Epithelial cell of prostate (primary cell): Measurements from ENCODE around the gene EVI5.
A peak's percentile ranks its signal among the peaks of the same experiment; 100 is the strongest.
"Not testable (repeated sequence)": the region's sequence is repeated elsewhere in the genome, so short reads cannot be mapped to it uniquely, and the experiment has no call there.

Source experiments
- DNase-seq: peaks from one replicate; pipeline ENCODE4 v3.0.0-alpha.2; 2011; ENCODE audit warnings: low read depth, low spot score
- H3K27ac ChIP-seq: fragments of 450-650 bp; 2 replicates; pipeline ENCODE4 v1.5.1; 2017; ENCODE audit warnings: mild to moderate bottlenecking

The EVI5 gene

DNA sequence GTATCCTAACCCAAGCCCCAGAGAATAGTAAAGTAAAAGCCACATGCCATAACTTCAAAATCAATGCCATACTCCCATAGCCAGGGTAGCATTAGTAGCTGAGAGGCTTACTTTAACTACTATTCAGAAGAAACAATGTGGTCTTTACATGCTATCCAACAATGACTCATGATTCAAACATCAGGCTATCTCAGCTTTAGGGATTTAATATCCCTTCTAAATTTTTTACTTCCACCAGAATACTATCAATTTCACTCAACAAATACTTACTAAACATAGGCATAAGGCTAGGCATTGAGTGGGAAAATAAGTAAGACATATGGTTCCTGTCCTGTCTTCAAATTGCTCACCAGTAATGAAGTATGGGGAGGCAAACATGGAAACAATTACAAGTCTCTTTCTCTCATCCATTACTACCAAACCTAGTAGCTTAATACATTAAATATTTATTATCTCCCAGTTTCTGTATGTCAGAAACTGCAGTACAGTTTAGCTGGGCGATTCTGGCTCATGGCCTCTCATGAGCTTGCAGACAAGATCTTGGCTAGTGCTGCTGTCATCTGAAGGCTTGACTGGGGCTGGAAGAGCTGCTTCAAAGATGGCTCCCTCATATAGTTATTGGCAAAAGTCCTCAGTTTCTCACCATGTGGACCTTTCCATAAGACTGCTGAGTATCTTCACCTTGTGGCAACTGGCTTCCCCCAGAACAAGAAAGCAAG is 30.7 kb downstream of the EVI5 start:
- H3K27ac ChIP-seq: peak overlapping the region; percentile 21
- no peak for DNase-seq

DNA sequence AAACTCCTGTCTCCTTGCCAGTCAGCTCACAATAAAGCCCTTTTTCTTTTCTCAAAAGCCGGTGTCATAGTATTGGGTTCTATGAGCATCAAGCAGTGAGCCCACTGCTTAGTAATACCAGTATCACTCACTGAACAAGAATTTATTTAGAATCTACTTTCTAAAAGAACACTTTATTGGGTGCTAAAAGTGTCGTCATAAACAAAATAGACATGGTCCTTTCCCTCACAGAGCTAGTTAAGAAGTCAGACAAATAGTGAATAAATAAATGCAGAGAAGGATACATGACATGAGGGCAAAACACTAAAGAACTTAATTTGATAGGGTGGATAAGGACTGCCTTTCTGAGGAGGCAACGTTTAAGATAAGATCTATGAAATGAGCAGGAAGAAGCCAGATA is 32.2 kb downstream of the EVI5 start:
- peak overlapping the region; percentile 7 for H3K27ac ChIP-seq
- no peak for DNase-seq

DNA sequence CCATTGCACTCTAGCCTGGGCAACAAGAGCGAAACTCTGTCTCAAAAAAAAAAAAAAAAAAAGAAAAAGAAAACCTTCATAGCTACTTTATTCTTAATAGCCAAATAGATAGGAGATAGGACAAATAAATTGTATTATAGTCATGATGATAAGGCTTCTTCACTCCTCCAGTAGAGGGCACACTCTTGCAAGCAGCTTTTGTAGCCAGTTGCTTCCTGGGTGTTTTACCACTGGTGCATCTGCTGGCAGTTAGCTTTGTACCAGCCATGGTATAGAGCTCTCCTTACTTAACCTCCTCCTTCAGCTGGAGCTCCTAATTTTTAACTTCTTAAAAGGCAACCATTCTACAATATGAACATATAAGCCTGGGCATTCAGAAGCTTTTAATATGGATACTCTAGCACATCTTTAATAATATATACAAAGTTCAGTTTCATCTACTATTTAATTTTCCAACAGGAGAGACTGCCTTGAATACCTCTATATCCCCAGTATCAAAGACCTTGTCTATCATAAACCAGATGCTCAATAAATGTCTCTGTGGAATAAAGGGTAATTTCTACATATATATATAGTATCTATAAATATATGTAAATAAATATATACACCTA is 35.8 kb downstream of the EVI5 start:
- DNase-seq: peak; percentile 34
- no peak overlapping the region for H3K27ac ChIP-seq

DNA sequence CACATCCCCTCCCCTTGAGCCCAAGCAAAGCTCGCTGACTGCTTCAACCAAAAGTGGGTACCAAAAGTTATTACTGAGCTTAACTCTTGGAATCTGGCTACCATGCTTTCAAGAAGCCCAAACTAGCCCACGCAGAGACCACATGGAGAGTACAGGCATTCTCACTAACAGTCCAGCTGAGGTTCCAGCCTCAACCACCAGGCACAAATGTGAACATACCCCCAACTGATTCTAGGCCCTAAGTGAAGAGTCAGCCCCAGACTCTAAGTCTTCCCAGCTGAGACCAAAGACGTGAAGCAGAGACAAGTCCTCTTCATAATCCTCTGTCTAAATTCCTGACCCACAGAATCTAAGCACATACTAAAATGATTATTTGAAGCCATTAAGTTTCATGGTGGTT is 36.8 kb downstream of the EVI5 start:
- no peak for DNase-seq
- H3K27ac ChIP-seq: no peak overlapping the region

- no peak overlapping the region for H3K27ac ChIP-seq
- no peak for DNase-seq
These were observed 37.2 kb downstream of the EVI5 start for GRCh38 chr1:92747735-92748134.

DNA sequence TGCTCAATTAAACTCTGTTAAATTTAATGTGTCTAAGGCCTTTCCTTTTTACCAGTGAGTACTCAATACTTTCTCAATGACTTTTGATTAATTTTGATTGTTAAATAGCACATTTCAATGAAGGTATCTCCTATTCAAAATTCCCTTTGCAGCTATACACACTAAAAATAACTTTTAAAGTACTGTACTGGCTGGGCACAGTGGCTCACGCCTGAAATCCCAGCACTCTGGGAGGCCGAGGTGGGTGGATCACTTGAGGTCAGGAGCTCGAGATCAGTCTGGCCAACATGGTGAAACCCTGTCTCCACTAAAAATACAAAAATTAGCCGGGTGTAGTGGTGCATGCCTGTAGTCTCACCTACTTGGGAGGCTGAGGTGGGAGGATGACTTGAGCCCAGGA is 38.7 kb downstream of the EVI5 start:
- DNase-seq, H3K27ac ChIP-seq: not testable (repeated sequence)

- no peak overlapping the region for H3K27ac ChIP-seq
- DNase-seq: no peak
These were observed 41.7 kb downstream of the EVI5 start for GRCh38 chr1:92743221-92743620.

GRCh38 chr1:92739669-92740524 is 45.0 kb downstream of the EVI5 start:
- DNase-seq: no peak
- H3K27ac ChIP-seq: no peak overlapping the region

GRCh38 chr1:92736395-92736794 is 48.5 kb downstream of the EVI5 start:
- no peak for DNase-seq
- no peak overlapping the region for H3K27ac ChIP-seq

DNA sequence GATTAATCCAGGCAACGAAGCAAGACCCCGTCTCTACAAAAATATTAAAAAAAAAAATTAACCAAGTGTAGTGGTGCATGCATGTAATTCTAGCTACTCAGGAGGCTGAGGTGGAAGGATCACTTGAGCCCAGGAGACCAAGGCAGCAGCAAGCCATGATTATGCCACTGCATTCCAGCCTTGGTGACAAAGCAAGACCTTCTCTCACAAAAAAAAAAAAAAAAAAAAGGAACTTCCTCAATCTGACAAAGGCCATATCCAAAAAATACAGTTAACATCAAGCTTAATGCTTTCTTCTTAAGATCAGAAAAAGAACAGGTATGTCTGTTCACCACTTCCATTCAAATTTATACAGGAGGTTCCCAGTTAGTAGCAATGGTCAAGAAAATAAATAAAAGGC is 54.4 kb downstream of the EVI5 start:
- DNase-seq: no peak
- H3K27ac ChIP-seq: no peak overlapping the region

DNA sequence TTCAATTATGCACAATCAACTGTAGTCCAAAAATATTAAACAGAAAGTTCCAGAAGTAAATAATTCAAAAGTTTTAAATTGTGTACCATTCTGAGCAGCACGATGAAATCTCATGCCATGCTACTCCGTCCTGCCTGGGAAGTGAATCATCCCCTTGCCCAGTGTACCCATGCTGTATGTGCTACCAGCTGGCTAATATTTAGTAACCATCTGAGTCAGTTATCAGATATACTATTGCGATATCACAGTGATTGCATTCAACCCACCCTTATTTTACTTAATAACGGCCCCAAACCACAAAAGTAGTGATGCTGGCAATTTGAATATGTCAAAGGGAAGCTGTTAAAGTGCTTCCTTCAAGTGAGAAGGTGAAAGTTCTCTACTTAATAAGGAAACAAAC is 56.2 kb downstream of the EVI5 start:
- peak overlapping the region; percentile 85 for H3K27ac ChIP-seq
- peak; percentile 14 for DNase-seq

DNA sequence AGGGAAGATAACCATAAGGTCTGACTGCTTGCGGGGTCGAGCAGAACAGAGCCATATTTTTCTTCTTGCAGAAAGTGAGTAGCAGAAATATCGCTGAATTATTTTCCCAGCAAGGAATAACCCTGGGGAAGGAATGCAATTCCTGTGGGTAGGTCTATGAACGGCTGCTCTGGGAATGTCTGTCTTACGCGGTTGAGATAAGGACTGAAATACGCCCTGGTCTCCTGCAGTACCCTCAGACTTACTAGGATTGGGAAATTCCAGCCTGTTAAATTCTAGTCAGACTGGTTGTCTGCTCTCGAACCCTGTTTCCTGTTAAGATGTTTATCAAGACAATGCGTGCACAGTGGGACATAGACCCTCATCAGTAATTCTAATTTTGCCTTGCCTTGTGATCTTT is 61.2 kb downstream of the EVI5 start:
- DNase-seq: not testable (repeated sequence)

DNA sequence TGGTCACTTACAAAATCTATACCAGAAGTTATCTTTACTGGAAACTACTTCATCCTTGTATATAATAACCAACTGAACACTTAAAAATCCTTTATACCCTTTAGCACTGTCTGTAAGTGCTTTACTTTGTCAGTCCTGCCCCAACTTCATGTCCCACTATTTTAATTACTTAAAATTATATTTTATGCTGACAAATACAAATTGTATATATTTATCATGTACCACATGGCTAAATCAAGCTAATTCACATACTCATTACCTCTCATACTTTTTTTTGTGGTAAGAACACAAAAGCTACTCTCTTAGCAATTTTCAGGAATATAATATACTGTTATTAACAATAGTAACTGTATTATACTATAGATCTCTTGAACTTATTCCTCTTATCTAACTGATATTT is 63.0 kb downstream of the EVI5 start:
- DNase-seq: no peak
- H3K27ac ChIP-seq: no peak overlapping the region

More for the DNA sequence above, 61.2 kb downstream of the EVI5 start:
- not testable (repeated sequence) for H3K27ac ChIP-seq

DNA sequence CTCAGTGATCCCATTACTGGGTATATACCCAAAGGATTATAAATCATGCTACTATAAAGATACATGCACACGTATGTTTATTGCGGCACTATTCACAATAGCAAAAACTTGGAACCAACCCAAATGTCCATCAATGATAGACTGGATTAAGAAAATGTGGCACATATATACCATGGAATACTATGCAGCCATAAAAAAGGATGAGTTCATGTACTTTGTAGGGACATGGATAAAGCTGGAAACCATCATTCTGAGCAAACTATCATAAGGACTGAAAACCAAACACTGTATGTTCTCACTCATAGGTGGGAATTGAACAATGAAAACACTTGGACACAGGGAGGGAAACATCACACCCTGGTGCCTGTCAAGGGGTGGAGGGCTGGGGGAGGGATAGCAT is 63.8 kb downstream of the EVI5 start:
- DNase-seq, H3K27ac ChIP-seq: not testable (repeated sequence)

- DNase-seq, H3K27ac ChIP-seq: not testable (repeated sequence)
These were observed 69.4 kb downstream of the EVI5 start for GRCh38 chr1:92715476-92715951.

- no peak for DNase-seq
- H3K27ac ChIP-seq: no peak overlapping the region
These were observed 71.0 kb downstream of the EVI5 start for GRCh38 chr1:92713939-92714338.

DNA sequence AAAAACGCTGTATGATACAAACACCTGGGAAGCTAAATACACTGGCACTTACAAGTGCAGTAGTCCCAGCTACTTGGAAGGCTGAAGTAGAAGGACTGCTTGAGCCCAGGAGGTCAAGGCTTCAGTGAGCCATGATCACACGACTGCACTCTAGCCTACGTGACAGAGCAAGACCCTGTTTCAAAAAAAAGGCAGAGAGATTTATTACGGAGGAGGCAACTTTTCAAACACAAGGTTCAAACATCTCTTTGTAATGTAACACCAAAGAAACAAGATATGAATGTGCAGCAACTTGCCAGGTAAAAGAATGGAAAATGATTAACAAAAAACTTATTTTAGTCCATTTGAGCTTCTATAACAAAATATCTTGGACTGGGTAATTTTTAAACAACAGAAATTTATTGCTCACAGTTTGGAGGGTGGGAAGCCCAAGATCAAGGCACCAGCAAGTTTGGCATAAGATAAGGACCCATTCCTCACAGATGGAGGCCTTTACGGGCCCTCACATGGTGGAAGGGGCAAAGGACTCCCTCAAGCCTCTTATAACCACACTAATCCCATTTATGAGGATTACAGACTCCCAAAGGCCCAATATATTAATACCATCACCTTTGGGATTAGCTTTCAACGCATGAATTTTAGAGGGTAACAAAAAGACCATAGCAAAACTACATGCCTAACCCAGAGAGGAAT is 73.3 kb downstream of the EVI5 start:
- DNase-seq: no peak
- no peak overlapping the region for H3K27ac ChIP-seq

DNA sequence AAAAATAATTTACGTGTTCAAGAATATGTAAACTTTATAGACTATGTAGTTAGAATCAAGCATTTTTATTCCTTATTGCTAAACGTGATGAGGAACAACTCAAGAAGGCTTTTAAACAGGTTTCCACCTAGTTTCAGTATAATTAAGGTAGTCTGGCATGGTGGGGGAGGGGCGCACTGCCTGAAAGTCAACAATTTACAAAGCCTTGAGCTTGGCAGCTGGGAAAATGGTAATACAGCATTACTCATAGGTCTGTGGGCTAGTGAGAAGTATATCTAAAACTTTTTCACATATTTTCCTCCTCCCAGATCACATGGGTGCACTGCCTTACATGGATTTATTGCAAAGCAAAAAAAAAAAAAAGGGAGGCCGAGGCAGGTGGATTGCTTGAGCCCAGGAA is 75.2 kb downstream of the EVI5 start:
- DNase-seq: peak; percentile 31
- H3K27ac ChIP-seq: no peak overlapping the region

DNA sequence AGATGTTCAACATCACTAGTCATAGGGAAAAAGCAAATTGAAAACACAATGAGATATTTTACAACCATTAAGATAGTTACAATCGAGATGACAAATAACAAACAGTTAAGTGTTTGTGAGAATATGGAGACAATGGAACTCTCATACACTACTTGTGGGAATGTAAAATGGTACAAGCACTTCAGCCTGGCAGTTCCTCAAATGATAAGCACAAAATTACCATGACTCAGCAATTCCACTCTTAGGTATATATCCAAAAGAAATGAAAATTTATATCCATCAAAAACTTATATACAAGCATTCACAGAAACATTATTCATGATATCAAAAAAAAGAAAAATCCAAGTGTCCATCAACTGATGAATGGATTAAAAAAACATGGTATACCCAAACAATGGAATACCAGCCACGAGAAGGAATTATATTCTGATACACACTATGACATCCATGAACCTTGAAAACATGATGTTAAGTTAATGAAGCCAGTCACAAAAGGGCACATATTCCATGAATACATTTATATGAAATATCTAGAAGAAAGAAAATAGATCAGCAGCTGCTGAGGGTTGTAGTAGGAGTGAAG is 76.4 kb downstream of the EVI5 start:
- DNase-seq: no peak
- H3K27ac ChIP-seq: no peak overlapping the region

GRCh38 chr1:92707709-92708108 is 77.2 kb downstream of the EVI5 start:
- no peak for DNase-seq
- H3K27ac ChIP-seq: no peak overlapping the region
